ENCODE measurements around the gene NPLOC4. TPM values are rescaled to one million over a fixed set of nuclear protein-coding genes. Genes with fewer than 3 reads are reported as not detected.

The NPLOC4 gene
- total and polyA plus RNA-seq, 11 donors: 28.2 to 133 (median 99.2) TPM

DNA sequence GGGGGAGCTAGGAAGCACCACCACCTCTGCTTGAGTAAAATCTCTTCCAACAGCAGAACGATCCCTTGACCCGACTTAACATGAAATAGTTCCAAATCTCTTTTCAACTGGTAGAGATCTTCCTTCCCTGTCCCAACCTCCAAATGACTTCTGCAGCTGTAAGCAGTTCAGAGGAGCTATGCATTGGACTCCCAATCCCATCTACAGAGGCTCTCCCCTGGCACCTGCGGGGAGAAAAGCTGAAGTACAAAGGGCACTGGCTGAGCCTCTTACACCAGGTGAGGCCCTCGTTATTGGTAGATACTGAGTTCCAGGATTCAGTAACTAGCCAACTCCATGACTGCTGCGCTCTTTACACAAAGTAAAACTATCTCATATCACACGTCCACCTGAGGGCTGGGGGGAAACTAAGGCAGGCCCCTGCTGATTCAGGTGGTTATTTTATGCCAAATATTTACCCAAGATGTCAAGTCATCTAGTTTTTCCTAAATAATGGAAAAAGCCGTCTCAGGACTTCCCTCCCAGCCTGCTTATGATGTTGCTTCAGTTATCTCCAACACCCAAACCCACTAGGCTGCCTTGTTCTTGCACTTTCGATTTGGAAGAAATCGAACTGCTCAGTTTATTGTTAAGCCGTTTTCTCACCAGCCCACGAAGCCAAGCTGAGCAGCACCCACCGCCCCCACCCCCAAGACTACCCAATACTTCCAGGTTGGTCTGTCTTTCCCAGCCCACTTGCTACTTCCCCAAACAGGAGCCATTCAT, 127.5 kb downstream of the NPLOC4 start:
- H3K4me1 ChIP-seq: peaks cover 0 to 32% (median 15%) of the 10 kb centered on the region in 12 donors
- H3K27ac ChIP-seq: peak overlapping the region in 11 of 12 donors; percentile 2 to 100 (median 100)
- ATAC-seq: no peak
- peak overlapping the region; percentile 81 to 99 (median 94) for H3K4me3 ChIP-seq
- DNase-seq: no peak
- H3K9me3 ChIP-seq: peaks cover 0 to 4% (median 0%) of the 10 kb centered on the region in 12 donors
- H3K36me3 ChIP-seq: peaks cover 18 to 44% (median 37%) of the 10 kb centered on the region in 9 donors
- no peak for TF ChIP-seq POLR2A (IDR thresholded peaks at IDR 0.05)
- TF ChIP-seq, protein P1, sequence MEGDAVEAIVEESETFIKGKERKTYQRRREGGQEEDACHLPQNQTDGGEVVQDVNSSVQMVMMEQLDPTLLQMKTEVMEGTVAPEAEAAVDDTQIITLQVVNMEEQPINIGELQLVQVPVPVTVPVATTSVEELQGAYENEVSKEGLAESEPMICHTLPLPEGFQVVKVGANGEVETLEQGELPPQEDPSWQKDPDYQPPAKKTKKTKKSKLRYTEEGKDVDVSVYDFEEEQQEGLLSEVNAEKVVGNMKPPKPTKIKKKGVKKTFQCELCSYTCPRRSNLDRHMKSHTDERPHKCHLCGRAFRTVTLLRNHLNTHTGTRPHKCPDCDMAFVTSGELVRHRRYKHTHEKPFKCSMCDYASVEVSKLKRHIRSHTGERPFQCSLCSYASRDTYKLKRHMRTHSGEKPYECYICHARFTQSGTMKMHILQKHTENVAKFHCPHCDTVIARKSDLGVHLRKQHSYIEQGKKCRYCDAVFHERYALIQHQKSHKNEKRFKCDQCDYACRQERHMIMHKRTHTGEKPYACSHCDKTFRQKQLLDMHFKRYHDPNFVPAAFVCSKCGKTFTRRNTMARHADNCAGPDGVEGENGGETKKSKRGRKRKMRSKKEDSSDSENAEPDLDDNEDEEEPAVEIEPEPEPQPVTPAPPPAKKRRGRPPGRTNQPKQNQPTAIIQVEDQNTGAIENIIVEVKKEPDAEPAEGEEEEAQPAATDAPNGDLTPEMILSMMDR (IDR thresholded peaks at IDR 0.05): no peak
- intact Hi-C loops (cut with DNase I): loop anchor here in 1 of 10 donors (1.0 kb wide), 1 partner anchor 21 kb away; no protein-coding TSS in a partner anchor
- 11 to 20% (median 14%) methylated on average over 12 of the region's 12 CpGs for WGBS, 4 donors
- no peaks in the 10 kb centered on the region for H3K27me3 ChIP-seq

DNA sequence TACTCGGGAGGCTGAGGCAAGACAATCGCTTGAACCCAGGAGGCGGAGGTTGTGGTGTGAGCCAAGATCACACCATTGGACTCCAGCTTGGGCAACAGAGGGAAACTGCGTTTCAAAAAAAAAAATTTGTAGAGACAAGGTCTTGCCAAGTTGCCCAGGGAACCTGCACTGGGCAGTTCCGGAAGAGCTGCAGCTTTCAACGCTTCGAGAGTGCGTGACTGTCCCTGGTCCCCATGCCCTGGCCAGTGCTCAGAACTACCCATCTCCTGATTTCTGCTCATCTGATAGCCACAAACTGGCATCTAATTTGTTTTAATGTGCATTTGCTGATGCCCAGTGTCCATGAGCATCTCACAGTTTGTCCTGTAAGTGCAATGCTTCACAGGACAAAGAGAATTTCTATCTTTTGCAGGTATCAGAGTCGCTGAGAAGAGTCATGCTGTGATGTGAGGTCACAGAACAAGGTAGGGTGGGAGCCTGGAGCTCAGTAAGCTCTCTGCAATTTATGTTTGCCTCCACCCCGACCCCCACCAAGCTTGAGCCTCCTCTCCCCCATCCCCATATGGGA, 128.2 kb downstream of the NPLOC4 start:
- DNase-seq (peak in 1 of 5 donors; percentile 33), ATAC-seq (peak in 2 of 4 donors; percentile 2 to 5)
- peaks cover 18 to 44% (median 37%) of the 10 kb centered on the region in 9 donors for H3K36me3 ChIP-seq
- H3K9me3 ChIP-seq: peaks cover 0 to 4% (median 0%) of the 10 kb centered on the region in 12 donors
- H3K4me3 ChIP-seq: peak overlapping the region in 10 of 12 donors; percentile 81 to 99 (median 94)
- TF ChIP-seq, protein P1 (IDR thresholded peaks at IDR 0.05): no peak
- no peak for TF ChIP-seq POLR2A (IDR thresholded peaks at IDR 0.05)
- H3K4me1 ChIP-seq: peaks cover 0 to 30% (median 13%) of the 10 kb centered on the region in 12 donors
- intact Hi-C loops (cut with DNase I): loop anchor here in 1 of 10 donors (1.0 kb wide), 1 partner anchor 20 kb away; no protein-coding TSS in a partner anchor
- H3K27me3 ChIP-seq: no peaks in the 10 kb centered on the region
- H3K27ac ChIP-seq: peak overlapping the region in 9 of 12 donors; percentile 11 to 100 (median 99)
- 42 to 52% (median 48%) methylated on average over 10 of the region's 10 CpGs for WGBS, 4 donors

Other genes starting within 250 kb of the NPLOC4 start
- 10 to 100 TPM in 3 of 9 donors, 1 to 10 TPM in 6; 6.0 to 19.6 (median 9.3) TPM for gene BAHCC1, start 241.7 kb downstream of the NPLOC4 start, total RNA-seq
- 1 to 10 TPM; 7.6 to 8.5 TPM for gene BAHCC1, start 241.7 kb downstream of the NPLOC4 start, polyA plus RNA-seq
- 1,000 to 10,000 TPM in 2 of 9 donors, 100 to 1,000 TPM in 7; 335 to 1,653 (median 423) TPM for gene ACTG1, start 124.3 kb downstream of the NPLOC4 start, total RNA-seq
- 1,000 to 10,000 TPM in 1 of 2 donors, 100 to 1,000 TPM in 1; 149 to 1,468 TPM for gene ACTG1, start 124.3 kb downstream of the NPLOC4 start, polyA plus RNA-seq
- gene FSCN2, start 108.7 kb downstream of the NPLOC4 start, total RNA-seq: under 1 TPM in 6 of 9 donors, not detected in 3; 0.22 to 0.72 (median 0.45) TPM
- under 1 TPM; 0.28 to 0.42 TPM for gene FSCN2, start 108.7 kb downstream of the NPLOC4 start, polyA plus RNA-seq
- 10 to 100 TPM; 10.1 to 21.6 (median 13.5) TPM for gene FAAP100, start 84.8 kb downstream of the NPLOC4 start, total RNA-seq
- gene FAAP100, start 84.8 kb downstream of the NPLOC4 start, polyA plus RNA-seq: 10 to 100 TPM; 17.0 to 18.7 TPM
- gene TSPAN10, start 84 bp upstream of the NPLOC4 start, total RNA-seq: under 1 TPM in 4 of 9 donors, not detected in 5; 0.21 to 0.41 (median 0.38) TPM
- under 1 TPM; 0.07 to 0.46 TPM for gene TSPAN10, start 84 bp upstream of the NPLOC4 start, polyA plus RNA-seq
- 1 to 10 TPM in 2 of 9 donors, under 1 TPM in 1, not detected in 6; 0.73 to 2.3 (median 1.5) TPM for gene PDE6G, start 19.4 kb upstream of the NPLOC4 start, total RNA-seq
- gene PDE6G, start 19.4 kb upstream of the NPLOC4 start, polyA plus RNA-seq: under 1 TPM in 1 of 2 donors, not detected in 1; 0.67 TPM
- 10 to 100 TPM; 16.9 to 28.8 (median 21.7) TPM for gene OXLD1, start 29.5 kb upstream of the NPLOC4 start, total RNA-seq
- 10 to 100 TPM; 27.0 to 42.9 TPM for gene OXLD1, start 29.5 kb upstream of the NPLOC4 start, polyA plus RNA-seq
- gene CCDC137, start 29.6 kb upstream of the NPLOC4 start, total RNA-seq: 10 to 100 TPM in 1 of 9 donors, 1 to 10 TPM in 8; 3.5 to 10.1 (median 6.3) TPM
- gene CCDC137, start 29.6 kb upstream of the NPLOC4 start, polyA plus RNA-seq: 10 to 100 TPM in 1 of 2 donors, 1 to 10 TPM in 1; 8.2 to 20.0 TPM
- gene ARL16, start 46.7 kb upstream of the NPLOC4 start, total RNA-seq: 10 to 100 TPM; 10.2 to 22.3 (median 13.3) TPM
- 10 to 100 TPM; 22.4 to 23.6 TPM for gene ARL16, start 46.7 kb upstream of the NPLOC4 start, polyA plus RNA-seq
- 10 to 100 TPM; 37.4 to 90.8 (median 40.3) TPM for gene HGS, start 46.9 kb upstream of the NPLOC4 start, total RNA-seq
- 10 to 100 TPM; 53.8 to 81.4 TPM for gene HGS, start 46.9 kb upstream of the NPLOC4 start, polyA plus RNA-seq
- 100 to 1,000 TPM in 8 of 9 donors, 10 to 100 TPM in 1; 98.8 to 182 (median 133) TPM for gene MRPL12, start 66.3 kb upstream of the NPLOC4 start, total RNA-seq
- gene MRPL12, start 66.3 kb upstream of the NPLOC4 start, polyA plus RNA-seq: 100 to 1,000 TPM; 343 to 525 TPM
- 10 to 100 TPM in 2 of 9 donors, 1 to 10 TPM in 7; 7.0 to 13.6 (median 8.2) TPM for gene SLC25A10, start 75.2 kb upstream of the NPLOC4 start, total RNA-seq
- 10 to 100 TPM; 10.8 to 17.9 TPM for gene SLC25A10, start 75.2 kb upstream of the NPLOC4 start, polyA plus RNA-seq
- not detected for gene GCGR, start 167.0 kb upstream of the NPLOC4 start, total RNA-seq
- gene GCGR, start 167.0 kb upstream of the NPLOC4 start, polyA plus RNA-seq: not detected
- 100 to 1,000 TPM in 5 of 9 donors, 10 to 100 TPM in 4; 74.8 to 134 (median 102) TPM for gene MCRIP1, start 196.2 kb upstream of the NPLOC4 start, total RNA-seq
- 100 to 1,000 TPM; 159 to 266 TPM for gene MCRIP1, start 196.2 kb upstream of the NPLOC4 start, polyA plus RNA-seq
- not detected for gene PPP1R27, start 197.9 kb upstream of the NPLOC4 start, total RNA-seq
- not detected for gene PPP1R27, start 197.9 kb upstream of the NPLOC4 start, polyA plus RNA-seq
- 100 to 1,000 TPM; 280 to 763 (median 374) TPM for gene P4HB, start 223.4 kb upstream of the NPLOC4 start, total RNA-seq
- gene P4HB, start 223.4 kb upstream of the NPLOC4 start, polyA plus RNA-seq: 100 to 1,000 TPM; 246 to 584 TPM
- gene ARHGDIA, start 234.2 kb upstream of the NPLOC4 start, total RNA-seq: 100 to 1,000 TPM in 6 of 9 donors, 10 to 100 TPM in 3; 81.4 to 268 (median 152) TPM
- gene ARHGDIA, start 234.2 kb upstream of the NPLOC4 start, polyA plus RNA-seq: 100 to 1,000 TPM in 1 of 2 donors, 10 to 100 TPM in 1; 81.7 to 296 TPM

Data from heart left ventricle (tissue), 16 donors.